Measurements from ENCODE around the gene PPFIBP1.

The PPFIBP1 gene

GRCh38 chr12:27523642-27524493 is at the start of gene PPFIBP1:
PPFIBP1 (plus strand) TSS chr12:27524206; CDS start chr12:27633397, 109,191 bp downstream.
- DNase-seq = peak; percentile 94

GRCh38 chr12:27474344-27474743 is 49.7 kb upstream of the PPFIBP1 start:
- DNase-seq = no peak

- DNase-seq = no peak
Observed at GRCh38 chr12:27477049-27477448, 47.0 kb upstream of the PPFIBP1 start.

- DNase-seq = no peak
Observed at GRCh38 chr12:27478949-27479348, 45.1 kb upstream of the PPFIBP1 start.

- no peak for DNase-seq
Observed at GRCh38 chr12:27480016-27480415, 44.0 kb upstream of the PPFIBP1 start.

GRCh38 chr12:27486961-27487360 is 37.0 kb upstream of the PPFIBP1 start:
- DNase-seq = no peak

- DNase-seq = no peak
Observed at GRCh38 chr12:27488479-27488878, 35.5 kb upstream of the PPFIBP1 start.

- DNase-seq = no peak
Observed at GRCh38 chr12:27491226-27491625, 32.8 kb upstream of the PPFIBP1 start.

GRCh38 chr12:27493260-27493940 is 30.6 kb upstream of the PPFIBP1 start:
- DNase-seq = no peak

- DNase-seq = no peak
Observed at GRCh38 chr12:27497446-27497845, 26.6 kb upstream of the PPFIBP1 start.

- no peak for DNase-seq
Observed at GRCh38 chr12:27498149-27498548, 25.9 kb upstream of the PPFIBP1 start.

- DNase-seq = no peak
Observed at GRCh38 chr12:27498761-27499160, 25.2 kb upstream of the PPFIBP1 start.

- no peak for DNase-seq
Observed at GRCh38 chr12:27499377-27499776, 24.6 kb upstream of the PPFIBP1 start.

GRCh38 chr12:27500546-27500945 is 23.5 kb upstream of the PPFIBP1 start:
- no peak for DNase-seq

GRCh38 chr12:27502021-27502435 is 22.0 kb upstream of the PPFIBP1 start:
- no peak for DNase-seq

GRCh38 chr12:27504507-27504906 is 19.5 kb upstream of the PPFIBP1 start:
- DNase-seq = no peak

- no peak for DNase-seq
Observed at GRCh38 chr12:27505109-27505508, 18.9 kb upstream of the PPFIBP1 start.

- DNase-seq = no peak
Observed at GRCh38 chr12:27505761-27506160, 18.2 kb upstream of the PPFIBP1 start.

GRCh38 chr12:27506645-27507189 is 17.3 kb upstream of the PPFIBP1 start:
- DNase-seq = no peak

- DNase-seq = no peak
Observed at GRCh38 chr12:27508736-27509431, 15.1 kb upstream of the PPFIBP1 start.

GRCh38 chr12:27511031-27511722 is 12.8 kb upstream of the PPFIBP1 start:
- no peak for DNase-seq

- no peak for DNase-seq
Observed at GRCh38 chr12:27511723-27512045, 12.3 kb upstream of the PPFIBP1 start.
